ENCODE measurements around the gene SRGAP3. TPM values are rescaled to one million over a fixed set of nuclear protein-coding genes. Genes with fewer than 3 reads are reported as not detected.

Gene SRGAP3
- total and polyA plus RNA-seq, 10 of the 15 experiments (the other 5 are each of a cell fraction or from before 2014, with no cell fraction given): 0.32 to 1.7 (median 0.99) TPM

- RAD21 ChIA-PET (ENCODE audit: unreplicated experiment): no interaction called here
- Histone ChIP-seq H3K27ac (ENCODE audit: control insufficient read depth, insufficient read depth) (no peak overlapping the region), H2AFZ (ENCODE audit: control insufficient read depth, low read depth, low read length) (no peak overlapping the region), H3K27me3 (replicated peaks in 1 of 2; ENCODE audit: control insufficient read depth in 2 of 2, insufficient read depth in 2 of 2, low read length in 1 of 2) (no peaks in the 10 kb centered on the region), H3K4me2 (ENCODE audit: control insufficient read depth, insufficient read depth) (no peak overlapping the region), H3K4me3 (no peak overlapping the region), H3K4me1 (ENCODE audit: control insufficient read depth, insufficient read depth, low read length) (no peaks in the 10 kb centered on the region), H4K20me1 (ENCODE audit: control insufficient read depth, insufficient read depth) (no peaks in the 10 kb centered on the region), H3K9ac (ENCODE audit: control insufficient read depth, insufficient read depth, low read length) (no peak overlapping the region), H3K9me3 (replicated peaks; ENCODE audit: control insufficient read depth, insufficient read depth, low read length) (no peaks in the 10 kb centered on the region), H3K36me3 (ENCODE audit: control insufficient read depth in 2 of 2, insufficient read depth in 2 of 2, low read length in 1 of 2) (no peaks in the 10 kb centered on the region), H3K79me2 (ENCODE audit: control insufficient read depth, insufficient read depth, low read length) (no peaks in the 10 kb centered on the region)
- intact Hi-C loops (cut with micrococcal nuclease; ENCODE audit: unreplicated experiment): no loop called here
- ATAC-seq: no peak
- TF ChIP-seq MTA2 (IDR thresholded peaks at IDR 0.05; ENCODE audit: low read depth) (no peak), ELK1 (IDR thresholded peaks at IDR 0.05; ENCODE audit: low read depth, low read length) (no peak), RFX5 (IDR thresholded peaks at IDR 0.05; ENCODE audit: low read depth, low read length) (no peak), IRF4 (IDR thresholded peaks at IDR 0.05; ENCODE audit: low read depth, low read length) (no peak), CBFB (IDR thresholded peaks at IDR 0.05; ENCODE audit: low read depth) (no peak), ZBTB11 (CRISPR knock-in tag; IDR thresholded peaks at IDR 0.05) (no peak), PKNOX1 (IDR thresholded peaks at IDR 0.05) (no peak)
- no peak for DNase-seq (ENCODE audit: low read depth, low spot score)
- SMC1A ChIA-PET (ENCODE audit: uncharacterized antibody, unreplicated experiment): no interaction called here
- POLR2A ChIA-PET: no interaction called here
- no TSS peak for BruUV-seq (replicated peaks)
- no peak for FAIRE-seq
- in situ Hi-C loops (cut with MboI): no loop called here
- CTCF ChIA-PET: no interaction called here
These were observed 48.8 kb upstream of the SRGAP3 start for GRCh38 chr3:9298236-9298635.
